Lower lobe of right lung (tissue), 2 donors: Measurements from ENCODE around the gene NAGA. TPM values are rescaled to one million over a fixed set of nuclear protein-coding genes. Genes with fewer than 3 reads are reported as not detected.

ENCODE experiments used
- ATAC-seq, 2 donors: fragments of 200-7000 bp; cut with Tn5 transposase; one replicate each; pipeline ENCODE4 v1.9.1; 2020 to 2022; ENCODE audit warnings: mild to moderate bottlenecking in 2 of 2, moderate library complexity in 2 of 2
- DNase-seq: peaks from one replicate; pipeline ENCODE4 v3.0.0-alpha.2; 2020
- H3K27ac ChIP-seq: fragments of 200-600 bp; one replicate; pipeline ENCODE4 v1.8.0; 2022
- H3K27me3 ChIP-seq: fragments of 200-600 bp; one replicate; pipeline ENCODE4 v1.8.0; 2022; ENCODE audit warnings: low read depth
- H3K36me3 ChIP-seq: fragments of 200-600 bp; one replicate; pipeline ENCODE4 v1.8.0; 2022; ENCODE audit warnings: mild to moderate bottlenecking
- H3K4me1 ChIP-seq: fragments of 200-600 bp; one replicate; pipeline ENCODE4 v1.8.0; 2022
- H3K4me3 ChIP-seq: fragments of 200-600 bp; one replicate; pipeline ENCODE4 v1.8.0; 2022; ENCODE audit warnings: mild to moderate bottlenecking
- H3K9me3 ChIP-seq: fragments of 200-600 bp; one replicate; pipeline ENCODE4 v1.8.0; 2022
- intact Hi-C: fragments of 100-400 bp; cut with DNase I; formaldehyde crosslinking; loops from one replicate; pipeline ENCODE4 v1.11.0; 2022
- total RNA-seq: library from RNA; stranded (reverse); fragmentation: NEBNext Ultra II Directional; extraction: Animal tissue kit (Norgen Biotek cat#: 25700); gene quantifications from one replicate; pipeline ENCODE4 v1.2.1, GENCODE V29; 2021
- TF ChIP-seq, protein P1 (sequence below): fragments of 200-600 bp; IDR thresholded peaks from one replicate; pipeline ENCODE4 v1.8.0; 2022; ENCODE audit warnings: antibody characterized with exemption, mild to moderate bottlenecking
- donor health status: DM: no; HTN: yes; CAD: no; lungs with severe emphysema.

Gene NAGA
- total RNA-seq, 1 donor from 2014 or later: 40.3 TPM

DNA sequence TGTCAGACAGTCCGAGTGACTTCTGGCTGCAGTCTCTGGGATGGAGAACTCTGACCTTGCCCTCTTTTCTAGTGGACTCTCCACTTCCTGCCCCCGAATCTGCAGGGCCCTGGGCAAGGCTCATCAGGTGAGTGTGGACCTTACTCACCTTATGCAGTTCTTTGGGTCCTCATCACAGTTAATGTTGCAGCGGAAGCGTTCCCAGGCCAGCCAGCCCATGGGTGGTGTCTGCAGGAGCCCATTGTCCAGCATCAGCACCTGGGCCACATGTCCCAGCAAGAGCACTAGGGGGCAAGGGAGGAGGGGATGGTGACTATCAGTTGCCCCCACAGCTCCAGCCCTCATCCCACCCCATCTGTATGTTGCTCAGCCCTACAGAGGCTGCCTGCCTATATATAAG lies 2.3 kb downstream of the NAGA start:
- intact Hi-C loops: no loop called here
- TF ChIP-seq, protein P1, sequence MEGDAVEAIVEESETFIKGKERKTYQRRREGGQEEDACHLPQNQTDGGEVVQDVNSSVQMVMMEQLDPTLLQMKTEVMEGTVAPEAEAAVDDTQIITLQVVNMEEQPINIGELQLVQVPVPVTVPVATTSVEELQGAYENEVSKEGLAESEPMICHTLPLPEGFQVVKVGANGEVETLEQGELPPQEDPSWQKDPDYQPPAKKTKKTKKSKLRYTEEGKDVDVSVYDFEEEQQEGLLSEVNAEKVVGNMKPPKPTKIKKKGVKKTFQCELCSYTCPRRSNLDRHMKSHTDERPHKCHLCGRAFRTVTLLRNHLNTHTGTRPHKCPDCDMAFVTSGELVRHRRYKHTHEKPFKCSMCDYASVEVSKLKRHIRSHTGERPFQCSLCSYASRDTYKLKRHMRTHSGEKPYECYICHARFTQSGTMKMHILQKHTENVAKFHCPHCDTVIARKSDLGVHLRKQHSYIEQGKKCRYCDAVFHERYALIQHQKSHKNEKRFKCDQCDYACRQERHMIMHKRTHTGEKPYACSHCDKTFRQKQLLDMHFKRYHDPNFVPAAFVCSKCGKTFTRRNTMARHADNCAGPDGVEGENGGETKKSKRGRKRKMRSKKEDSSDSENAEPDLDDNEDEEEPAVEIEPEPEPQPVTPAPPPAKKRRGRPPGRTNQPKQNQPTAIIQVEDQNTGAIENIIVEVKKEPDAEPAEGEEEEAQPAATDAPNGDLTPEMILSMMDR: no peak
- DNase-seq: no peak

DNA sequence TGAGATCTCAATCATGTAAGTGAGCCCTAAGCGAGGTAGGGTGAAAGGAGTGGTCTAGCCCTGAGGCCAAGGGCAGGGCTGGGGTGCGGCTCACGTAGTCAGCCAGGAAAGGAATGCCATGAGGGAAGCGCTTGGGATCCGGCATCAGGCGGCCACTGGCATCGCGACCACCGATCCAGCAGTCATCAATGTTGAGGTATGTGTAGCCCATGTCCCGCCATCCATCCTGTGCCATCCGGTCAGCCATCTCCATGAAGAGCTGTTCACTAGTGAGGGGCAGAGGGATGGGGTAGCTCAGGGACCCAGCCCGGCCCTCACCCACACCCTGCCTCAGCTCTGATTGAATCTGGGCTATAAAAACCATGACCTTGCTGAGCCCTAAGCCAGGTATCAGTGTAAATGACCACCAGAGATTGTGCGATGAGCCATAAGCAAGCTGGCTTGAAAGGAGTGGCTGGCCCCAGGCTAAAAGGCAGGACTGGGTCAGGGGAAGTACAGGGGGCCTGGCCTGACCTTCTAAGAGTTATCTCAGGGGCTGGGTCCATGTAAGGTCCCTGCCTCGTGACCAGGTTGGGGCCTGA lies 2.9 kb downstream of the NAGA start:
- Histone ChIP-seq H3K9me3 (no peaks in the 10 kb centered on the region), H3K4me1 (peaks cover 30% of the 10 kb centered on the region), H3K4me3 (no peak overlapping the region), H3K27ac (no peak overlapping the region), H3K36me3 (peaks cover 56% of the 10 kb centered on the region), H3K27me3 (no peaks in the 10 kb centered on the region)
- TF ChIP-seq, protein P1: no peak
- DNase-seq (no peak), ATAC-seq (no peak)
- intact Hi-C loops: no loop called here

More for the DNA sequence above, 2.3 kb downstream of the NAGA start:
- Histone ChIP-seq H3K27me3 (no peaks in the 10 kb centered on the region), H3K9me3 (no peaks in the 10 kb centered on the region), H3K4me1 (peaks cover 31% of the 10 kb centered on the region), H3K27ac (no peak overlapping the region), H3K36me3 (peaks cover 51% of the 10 kb centered on the region), H3K4me3 (no peak overlapping the region)
- no peak for ATAC-seq

DNA sequence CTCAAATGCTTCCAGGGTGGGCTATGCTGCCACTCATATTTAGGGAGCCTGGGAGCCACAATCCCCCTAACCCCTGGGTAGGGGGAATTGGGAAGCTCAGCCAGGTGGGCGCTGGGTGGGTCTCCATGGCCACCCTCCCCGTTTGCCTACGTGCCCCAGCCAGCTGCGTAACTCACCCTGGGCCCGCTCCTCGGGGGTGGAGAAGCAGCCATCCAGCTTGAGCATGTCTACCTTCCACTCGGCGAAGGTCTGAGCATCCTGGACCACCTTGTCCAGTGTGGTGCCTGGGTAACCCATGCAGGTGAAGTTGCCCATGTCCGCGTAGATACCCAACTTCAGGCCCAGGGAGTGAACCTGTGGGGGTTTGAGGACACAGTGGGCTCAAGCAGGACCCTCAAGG lies 3.7 kb downstream of the NAGA start:
- ATAC-seq (no peak), DNase-seq (no peak)
- intact Hi-C loops: no loop called here
- Histone ChIP-seq H3K27me3 (no peaks in the 10 kb centered on the region), H3K27ac (no peak overlapping the region), H3K36me3 (peaks cover 65% of the 10 kb centered on the region), H3K9me3 (no peaks in the 10 kb centered on the region), H3K4me3 (no peak overlapping the region), H3K4me1 (peaks cover 30% of the 10 kb centered on the region)
- TF ChIP-seq, protein P1: no peak

DNA sequence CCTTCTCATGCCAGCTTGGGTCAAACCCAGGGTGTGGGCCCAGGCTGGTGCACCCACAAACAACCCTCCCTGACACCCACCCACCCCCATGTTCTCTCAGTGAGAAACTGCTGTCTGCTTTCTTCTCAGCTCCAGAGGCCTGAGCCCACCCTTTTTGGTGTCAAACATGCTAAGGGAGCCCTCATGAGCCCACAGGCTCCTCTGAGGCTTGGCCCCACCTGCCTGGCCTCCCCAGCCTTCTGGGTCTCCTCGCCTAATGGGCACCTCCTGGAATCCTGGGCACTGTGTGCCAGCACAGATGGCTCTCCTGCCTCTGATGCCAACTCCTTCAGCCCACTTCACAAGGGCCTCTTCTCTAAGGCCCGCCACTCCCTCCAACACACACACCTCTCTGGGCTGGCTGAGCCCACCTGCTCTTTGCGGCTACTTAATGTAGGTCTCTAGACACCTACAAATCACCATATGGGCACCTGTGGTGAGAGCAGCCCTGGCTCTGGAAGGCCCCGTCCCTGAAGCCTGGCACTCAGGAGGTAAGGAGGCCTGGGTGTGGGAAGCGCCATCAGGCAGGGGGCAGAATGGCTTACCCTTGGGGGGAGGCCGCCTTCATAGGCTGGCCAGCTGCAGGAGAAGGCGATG lies 4.4 kb downstream of the NAGA start:
- no peaks in the 10 kb centered on the region for H3K9me3 ChIP-seq
- H3K4me3 ChIP-seq: no peak overlapping the region
- intact Hi-C loops: no loop called here
- DNase-seq (no peak), ATAC-seq (no peak)
- H3K27ac ChIP-seq: no peak overlapping the region
- no peaks in the 10 kb centered on the region for H3K27me3 ChIP-seq
- peaks cover 23% of the 10 kb centered on the region for H3K4me1 ChIP-seq
- TF ChIP-seq, protein P1: no peak
- peaks cover 71% of the 10 kb centered on the region for H3K36me3 ChIP-seq

DNA sequence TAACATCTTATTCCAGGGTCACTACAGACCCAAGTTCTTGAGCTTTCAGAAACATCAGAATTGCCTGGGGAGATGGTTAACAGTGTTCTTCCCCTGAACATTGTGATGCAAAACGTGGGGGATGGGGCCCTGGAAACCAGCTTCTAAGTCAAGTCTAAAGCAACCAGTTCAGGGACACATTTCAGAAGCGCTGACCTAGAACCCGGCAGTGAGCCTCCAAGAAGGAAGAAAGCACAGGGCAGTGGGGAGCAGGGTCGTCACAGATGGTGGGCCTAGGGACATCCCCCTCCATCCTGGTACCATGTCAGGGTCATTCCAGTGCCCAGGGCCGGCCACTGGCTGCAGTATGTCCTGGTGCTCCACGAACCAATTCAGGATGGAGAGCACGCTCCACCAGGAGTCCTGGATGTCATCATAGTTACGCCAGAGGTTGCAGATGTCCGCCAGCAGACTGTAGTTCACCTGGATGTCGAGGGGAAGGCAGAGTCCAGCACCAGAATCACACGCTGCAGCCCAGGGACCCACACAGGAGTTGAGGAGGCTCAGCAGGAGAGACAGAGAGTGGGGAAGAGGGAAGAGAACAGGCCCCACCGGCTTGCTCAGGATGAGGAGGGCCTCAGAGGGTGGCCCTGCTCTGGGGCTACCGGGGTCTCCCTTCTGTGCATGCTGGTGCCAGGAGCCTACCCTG lies 5.0 kb downstream of the NAGA start:
- Histone ChIP-seq H3K4me1 (peaks cover 20% of the 10 kb centered on the region), H3K36me3 (peaks cover 78% of the 10 kb centered on the region), H3K9me3 (no peaks in the 10 kb centered on the region), H3K4me3 (no peak overlapping the region), H3K27me3 (no peaks in the 10 kb centered on the region), H3K27ac (no peak overlapping the region)
- TF ChIP-seq, protein P1: no peak
- DNase-seq (no peak), ATAC-seq (no peak)
- intact Hi-C loops: no loop called here
